ENCODE measurements around the gene KRT8. TPM values are rescaled to one million over a fixed set of nuclear protein-coding genes. Genes with fewer than 3 reads are reported as not detected.
"Not testable (repeated sequence)": the region's sequence is repeated elsewhere in the genome, so short reads cannot be mapped to it uniquely, and the experiment has no call there.

KRT8 gene
- total RNA-seq, 1 donor: 5.4 TPM

GRCh38 chr12:52860102-52860823 lies 44.6 kb downstream of the KRT8 start:
- DNase-seq (ENCODE audit: low read depth): peak; percentile 43
- no peak for TF ChIP-seq CTCF (IDR thresholded peaks at IDR 0.05; ENCODE audit: insufficient read depth, low read length)
- no peak overlapping the region for H3K4me3 ChIP-seq (ENCODE audit: low read depth, low read length)

- no peak overlapping the region for H3K4me3 ChIP-seq (ENCODE audit: low read depth, low read length)
- DNase-seq (ENCODE audit: low read depth): no peak
- no peak for TF ChIP-seq CTCF (IDR thresholded peaks at IDR 0.05; ENCODE audit: insufficient read depth, low read length)
These were observed 47.4 kb downstream of the KRT8 start for GRCh38 chr12:52857500-52857899.

GRCh38 chr12:52856787-52857186 lies 48.1 kb downstream of the KRT8 start:
- no peak overlapping the region for H3K4me3 ChIP-seq (ENCODE audit: low read depth, low read length)
- DNase-seq (ENCODE audit: low read depth): no peak
- TF ChIP-seq CTCF (IDR thresholded peaks at IDR 0.05; ENCODE audit: insufficient read depth, low read length): no peak

GRCh38 chr12:52856077-52856476 lies 48.8 kb downstream of the KRT8 start:
- not testable (repeated sequence) for H3K4me3 ChIP-seq (ENCODE audit: low read depth, low read length); DNase-seq (ENCODE audit: low read depth)

GRCh38 chr12:52851787-52852186 lies 53.1 kb downstream of the KRT8 start:
- TF ChIP-seq CTCF (IDR thresholded peaks at IDR 0.05; ENCODE audit: insufficient read depth, low read length): no peak
- no peak for DNase-seq (ENCODE audit: low read depth)
- H3K4me3 ChIP-seq (ENCODE audit: low read depth, low read length): no peak overlapping the region

- no peak for TF ChIP-seq CTCF (IDR thresholded peaks at IDR 0.05; ENCODE audit: insufficient read depth, low read length)
- no peak for DNase-seq (ENCODE audit: low read depth)
- H3K4me3 ChIP-seq (ENCODE audit: low read depth, low read length): no peak overlapping the region
These were observed 54.2 kb downstream of the KRT8 start for GRCh38 chr12:52850681-52851080.

- DNase-seq (ENCODE audit: low read depth): no peak
- no peak overlapping the region for H3K4me3 ChIP-seq (ENCODE audit: low read depth, low read length)
- no peak for TF ChIP-seq CTCF (IDR thresholded peaks at IDR 0.05; ENCODE audit: insufficient read depth, low read length)
These were observed 55.4 kb downstream of the KRT8 start for GRCh38 chr12:52849511-52849910.
